IPS DF 6.9 (cell line): ENCODE results near the gene PAX8.

Experiments
- DNase-seq: peaks from one replicate; pipeline ENCODE4 v3.0.0-alpha.2; 2013; ENCODE audit warnings: low read depth, low spot score
- H3K27ac ChIP-seq: one replicate; pipeline ENCODE4 v1.5.1; 2013; ENCODE audit warnings: low read length, control low read depth
- H3K27me3 ChIP-seq: 2 replicates; pipeline ENCODE4 v1.6.1; 2013; ENCODE audit warnings: mild to moderate bottlenecking, low read length; ENCODE audit not compliant: control insufficient read depth, insufficient read depth
- H3K36me3 ChIP-seq: 2 replicates; pipeline ENCODE4 v1.6.1; 2013; ENCODE audit warnings: low read length; ENCODE audit not compliant: control insufficient read depth, insufficient read depth
- H3K4me1 ChIP-seq: 2 replicates; pipeline ENCODE4 v1.6.1; 2013; ENCODE audit warnings: low read length; ENCODE audit not compliant: control insufficient read depth, insufficient read depth
- H3K4me3 ChIP-seq: 2 replicates; pipeline ENCODE4 v1.5.1; 2013; ENCODE audit warnings: mild to moderate bottlenecking, low read length
- H3K9me3 ChIP-seq: 2 replicates; pipeline ENCODE4 v1.6.1; 2013; ENCODE audit warnings: low read length, inconsistent platforms; ENCODE audit not compliant: control insufficient read depth, insufficient read depth
- WGBS: extraction: QIAGEN DNeasy Blood & Tissue Kit; methylation state at CpG from one replicate; pipeline ENCODE4 v1.1.7; 2013; ENCODE audit warnings: mixed read lengths, missing lambda C conversion rate; ENCODE audit not compliant: insufficient read length, insufficient coverage; 5-methylcytosine and 5-hydroxymethylcytosine counted together

The PAX8 gene

DNA sequence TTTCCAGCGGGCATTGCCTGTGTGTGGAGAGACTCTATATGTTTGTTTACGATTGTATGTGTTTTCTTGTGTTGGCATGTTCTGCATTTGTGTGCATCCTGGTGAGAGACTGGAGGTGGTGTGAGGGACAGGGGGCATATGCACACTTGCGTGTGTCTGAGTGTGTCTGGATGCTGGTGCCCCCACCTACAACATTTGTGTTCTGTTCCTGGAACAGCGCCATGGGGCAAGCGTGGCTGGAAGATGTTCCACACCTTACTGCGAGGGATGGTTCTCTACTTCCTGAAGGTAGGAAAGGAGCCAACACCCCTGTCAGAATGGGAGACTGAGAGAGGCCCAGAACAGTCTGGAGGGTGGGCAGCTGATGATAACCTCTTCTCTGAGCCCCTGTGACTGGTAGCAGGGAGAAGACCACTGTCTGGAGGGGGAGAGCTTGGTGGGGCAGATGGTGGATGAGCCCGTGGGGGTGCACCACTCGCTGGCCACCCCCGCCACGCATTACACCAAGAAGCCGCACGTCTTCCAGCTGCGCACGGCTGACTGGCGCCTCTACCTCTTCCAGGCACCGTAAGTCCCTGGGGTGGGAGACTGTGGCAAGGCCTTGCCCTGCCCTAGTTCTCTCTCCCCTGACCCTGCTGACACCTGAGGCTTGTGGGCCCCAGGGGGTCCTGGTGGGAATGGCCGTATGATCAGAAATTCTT lies 81.2 kb downstream of the PAX8 start:
- no peak for DNase-seq
- Histone ChIP-seq H3K27me3 (no peaks in the 10 kb centered on the region), H3K9me3 (no peaks in the 10 kb centered on the region), H3K36me3 (no peaks in the 10 kb centered on the region), H3K4me1 (peaks cover 3% of the 10 kb centered on the region; the same call in 1 of the 2 replicates), H3K4me3 (no peak overlapping the region), H3K27ac (no peak overlapping the region)
- WGBS = no CpG with 5 or more reads among the region's 17 CpGs

GRCh38 chr2:113196839-113197238 lies 81.9 kb downstream of the PAX8 start:
- Histone ChIP-seq H3K36me3 (no peaks in the 10 kb centered on the region), H3K4me3 (no peak overlapping the region), H3K27me3 (no peaks in the 10 kb centered on the region), H3K4me1 (peaks cover 3% of the 10 kb centered on the region; the same call in 1 of the 2 replicates), H3K27ac (no peak overlapping the region), H3K9me3 (no peaks in the 10 kb centered on the region)
- no peak for DNase-seq
- no CpG with 5 or more reads among the region's 4 CpGs for WGBS

GRCh38 chr2:113195923-113196501 lies 82.7 kb downstream of the PAX8 start:
- no peak for DNase-seq
- H3K27ac ChIP-seq = no peak overlapping the region
- no peaks in the 10 kb centered on the region for H3K27me3 ChIP-seq
- no CpG with 5 or more reads among the region's 11 CpGs for WGBS
- H3K36me3 ChIP-seq = no peaks in the 10 kb centered on the region
- H3K4me3 ChIP-seq = no peak overlapping the region
- peaks cover 3% of the 10 kb centered on the region; the same call in 1 of the 2 replicates for H3K4me1 ChIP-seq
- no peaks in the 10 kb centered on the region for H3K9me3 ChIP-seq

- no CpG with 5 or more reads among the region's 7 CpGs for WGBS
- H3K27ac ChIP-seq = no peak overlapping the region
- no peaks in the 10 kb centered on the region for H3K27me3 ChIP-seq
- no peak overlapping the region for H3K4me3 ChIP-seq
- DNase-seq = no peak
- no peaks in the 10 kb centered on the region for H3K4me1 ChIP-seq
- no peaks in the 10 kb centered on the region for H3K36me3 ChIP-seq
- no peaks in the 10 kb centered on the region for H3K9me3 ChIP-seq
Observed at GRCh38 chr2:113192459-113193100, 86.1 kb downstream of the PAX8 start.

DNA sequence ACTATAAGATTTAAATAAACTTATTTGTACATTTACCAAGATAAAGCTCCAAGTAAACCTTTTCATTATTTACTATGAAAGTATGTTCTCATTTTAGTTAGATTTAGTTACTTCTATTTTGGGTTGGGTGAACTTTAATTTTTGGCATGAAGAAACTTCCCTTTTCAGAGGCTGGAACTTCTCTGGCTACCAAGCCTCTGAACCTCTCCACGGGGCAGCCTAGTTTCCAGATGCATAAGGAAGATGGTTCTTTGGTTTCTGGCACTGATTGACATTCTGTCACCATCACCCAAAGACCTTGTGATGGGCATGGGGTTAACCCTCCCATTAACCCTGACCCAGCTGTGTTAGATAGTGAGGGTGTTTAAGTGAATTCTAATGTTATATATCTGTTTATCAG lies 87.8 kb downstream of the PAX8 start:
- Histone ChIP-seq H3K9me3 (no peaks in the 10 kb centered on the region), H3K4me1 (no peaks in the 10 kb centered on the region), H3K27ac (no peak overlapping the region), H3K4me3 (no peak overlapping the region), H3K36me3 (no peaks in the 10 kb centered on the region), H3K27me3 (no peaks in the 10 kb centered on the region)
- DNase-seq = no peak
- no CpG with 5 or more reads among the region's 1 CpG for WGBS

DNA sequence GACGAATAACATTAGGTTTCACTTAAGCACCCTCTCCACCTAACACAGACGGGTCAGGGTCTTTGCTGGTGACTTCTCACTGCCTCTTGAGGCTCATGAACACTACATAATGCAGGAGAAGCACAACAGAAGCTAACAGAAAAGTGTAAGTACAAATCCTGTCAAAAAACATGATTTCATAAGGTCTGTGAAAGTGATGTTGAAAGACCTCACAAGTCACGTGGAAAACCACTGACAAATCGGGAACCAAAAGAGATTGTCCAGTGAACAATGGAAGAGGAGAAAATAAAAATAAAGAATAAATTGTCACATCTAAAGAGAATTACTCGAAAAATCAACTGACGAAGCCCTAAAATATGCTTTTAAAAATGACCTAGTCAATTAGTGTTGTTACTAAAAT lies 91.0 kb downstream of the PAX8 start:
- H3K4me1 ChIP-seq = no peaks in the 10 kb centered on the region
- H3K27ac ChIP-seq = no peak overlapping the region
- no peaks in the 10 kb centered on the region for H3K9me3 ChIP-seq
- no peak for DNase-seq
- no peak overlapping the region for H3K4me3 ChIP-seq
- no peaks in the 10 kb centered on the region for H3K36me3 ChIP-seq
- H3K27me3 ChIP-seq = no peaks in the 10 kb centered on the region
- WGBS = no CpG with 5 or more reads among the region's 6 CpGs

GRCh38 chr2:113186433-113186796 lies 92.3 kb downstream of the PAX8 start:
- Histone ChIP-seq H3K36me3 (no peaks in the 10 kb centered on the region), H3K4me3 (no peak overlapping the region), H3K27me3 (no peaks in the 10 kb centered on the region), H3K4me1 (no peaks in the 10 kb centered on the region), H3K9me3 (no peaks in the 10 kb centered on the region), H3K27ac (no peak overlapping the region)
- WGBS = no CpG with 5 or more reads among the region's 5 CpGs
- DNase-seq = no peak

- no peaks in the 10 kb centered on the region for H3K27me3 ChIP-seq
- H3K9me3 ChIP-seq = no peaks in the 10 kb centered on the region
- no peak overlapping the region for H3K4me3 ChIP-seq
- H3K27ac ChIP-seq = no peak overlapping the region
- DNase-seq = no peak
- no peaks in the 10 kb centered on the region for H3K4me1 ChIP-seq
- no peaks in the 10 kb centered on the region for H3K36me3 ChIP-seq
- WGBS = no CpG with 5 or more reads among the region's 10 CpGs
Observed at GRCh38 chr2:113185664-113186432, 92.9 kb downstream of the PAX8 start.

GRCh38 chr2:113184531-113185230 lies 94.0 kb downstream of the PAX8 start:
- H3K36me3 ChIP-seq = no peaks in the 10 kb centered on the region
- no peak overlapping the region for H3K27ac ChIP-seq
- H3K27me3 ChIP-seq = no peaks in the 10 kb centered on the region
- no CpG with 5 or more reads among the region's 8 CpGs for WGBS
- H3K4me1 ChIP-seq = no peaks in the 10 kb centered on the region
- no peak for DNase-seq
- no peaks in the 10 kb centered on the region for H3K9me3 ChIP-seq
- no peak overlapping the region for H3K4me3 ChIP-seq

DNA sequence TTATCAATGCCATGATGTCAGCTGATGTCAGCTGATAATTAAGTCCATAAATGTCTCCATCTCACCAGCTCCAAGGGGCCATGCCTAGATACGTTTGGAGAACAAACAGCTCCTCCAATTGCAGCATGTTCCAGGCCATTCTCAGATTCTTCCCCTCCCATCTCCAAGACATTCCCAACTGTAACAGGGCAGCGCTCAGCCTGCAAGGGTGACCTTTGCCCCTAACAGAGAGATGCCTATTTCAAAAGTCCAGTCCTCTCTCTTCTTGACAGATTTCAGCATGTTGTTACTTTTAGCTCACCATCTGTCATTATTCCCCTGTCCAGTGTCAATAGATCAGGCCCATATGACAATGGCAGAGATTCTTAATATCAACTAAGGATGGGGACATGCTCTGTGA lies 95.0 kb downstream of the PAX8 start:
- DNase-seq = no peak
- Histone ChIP-seq H3K27ac (no peak overlapping the region), H3K4me1 (no peaks in the 10 kb centered on the region), H3K9me3 (no peaks in the 10 kb centered on the region), H3K36me3 (no peaks in the 10 kb centered on the region), H3K27me3 (no peaks in the 10 kb centered on the region), H3K4me3 (no peak overlapping the region)
- no CpG with 5 or more reads among the region's 2 CpGs for WGBS
